Measurements from ENCODE around the gene MYL7. TPM values are rescaled to one million over a fixed set of nuclear protein-coding genes. Genes with fewer than 3 reads are reported as not detected.

MYL7 gene
- total RNA-seq, 1 donor from 2014 or later: 1.6 TPM

GRCh38 chr7:44167920-44168319, 26.8 kb upstream of the MYL7 start:
- Histone ChIP-seq H3K27ac (no peak overlapping the region), H3K27me3 (ENCODE audit: low read depth) (no peaks in the 10 kb centered on the region), H3K4me1 (no peaks in the 10 kb centered on the region), H3K4me3 (no peak overlapping the region), H3K36me3 (no peaks in the 10 kb centered on the region), H3K9me3 (no peaks in the 10 kb centered on the region)
- intact Hi-C loops (cut with DNase I): no loop called here
- DNase-seq (no peak), ATAC-seq (no peak)
- TF ChIP-seq, protein P1, sequence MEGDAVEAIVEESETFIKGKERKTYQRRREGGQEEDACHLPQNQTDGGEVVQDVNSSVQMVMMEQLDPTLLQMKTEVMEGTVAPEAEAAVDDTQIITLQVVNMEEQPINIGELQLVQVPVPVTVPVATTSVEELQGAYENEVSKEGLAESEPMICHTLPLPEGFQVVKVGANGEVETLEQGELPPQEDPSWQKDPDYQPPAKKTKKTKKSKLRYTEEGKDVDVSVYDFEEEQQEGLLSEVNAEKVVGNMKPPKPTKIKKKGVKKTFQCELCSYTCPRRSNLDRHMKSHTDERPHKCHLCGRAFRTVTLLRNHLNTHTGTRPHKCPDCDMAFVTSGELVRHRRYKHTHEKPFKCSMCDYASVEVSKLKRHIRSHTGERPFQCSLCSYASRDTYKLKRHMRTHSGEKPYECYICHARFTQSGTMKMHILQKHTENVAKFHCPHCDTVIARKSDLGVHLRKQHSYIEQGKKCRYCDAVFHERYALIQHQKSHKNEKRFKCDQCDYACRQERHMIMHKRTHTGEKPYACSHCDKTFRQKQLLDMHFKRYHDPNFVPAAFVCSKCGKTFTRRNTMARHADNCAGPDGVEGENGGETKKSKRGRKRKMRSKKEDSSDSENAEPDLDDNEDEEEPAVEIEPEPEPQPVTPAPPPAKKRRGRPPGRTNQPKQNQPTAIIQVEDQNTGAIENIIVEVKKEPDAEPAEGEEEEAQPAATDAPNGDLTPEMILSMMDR (IDR thresholded peaks at IDR 0.05): no peak

DNA sequence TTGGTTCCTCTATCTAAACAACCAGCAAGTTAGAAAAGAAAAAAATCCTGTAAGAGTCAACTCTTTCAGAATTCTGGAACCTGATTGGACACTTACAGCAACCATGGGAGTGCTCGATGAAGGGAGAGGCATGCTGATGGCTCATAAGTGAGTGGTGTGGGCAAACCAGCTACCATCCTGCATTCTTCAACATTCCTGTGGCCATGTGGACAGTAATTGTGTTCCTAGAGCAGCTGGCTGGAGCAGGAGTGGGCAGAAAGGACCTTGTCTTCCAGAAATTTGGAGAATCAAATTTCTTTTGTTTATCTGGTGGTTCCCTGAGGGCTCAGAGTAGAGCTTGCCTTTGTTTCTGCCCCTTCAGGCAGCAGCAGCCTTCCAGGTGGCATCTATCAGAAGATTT, 22.5 kb upstream of the MYL7 start:
- H3K27ac ChIP-seq: no peak overlapping the region
- H3K36me3 ChIP-seq: no peaks in the 10 kb centered on the region
- no peak for DNase-seq
- TF ChIP-seq, protein P1 (IDR thresholded peaks at IDR 0.05): no peak
- no peaks in the 10 kb centered on the region for H3K4me1 ChIP-seq
- H3K4me3 ChIP-seq: no peak overlapping the region
- H3K9me3 ChIP-seq: no peaks in the 10 kb centered on the region
- ATAC-seq: no peak
- intact Hi-C loops (cut with DNase I): no loop called here
- H3K27me3 ChIP-seq (ENCODE audit: low read depth): no peaks in the 10 kb centered on the region

- H3K36me3 ChIP-seq: no peaks in the 10 kb centered on the region
- no peaks in the 10 kb centered on the region for H3K9me3 ChIP-seq
- no peaks in the 10 kb centered on the region for H3K27me3 ChIP-seq (ENCODE audit: low read depth)
- no peak for ATAC-seq
- H3K4me3 ChIP-seq: no peak overlapping the region
- H3K27ac ChIP-seq: no peak overlapping the region
- H3K4me1 ChIP-seq: no peaks in the 10 kb centered on the region
- TF ChIP-seq, protein P1 (IDR thresholded peaks at IDR 0.05): no peak
- intact Hi-C loops (cut with DNase I): no loop called here
- no peak for DNase-seq
Observed at GRCh38 chr7:44162785-44163395, 21.8 kb upstream of the MYL7 start.

DNA sequence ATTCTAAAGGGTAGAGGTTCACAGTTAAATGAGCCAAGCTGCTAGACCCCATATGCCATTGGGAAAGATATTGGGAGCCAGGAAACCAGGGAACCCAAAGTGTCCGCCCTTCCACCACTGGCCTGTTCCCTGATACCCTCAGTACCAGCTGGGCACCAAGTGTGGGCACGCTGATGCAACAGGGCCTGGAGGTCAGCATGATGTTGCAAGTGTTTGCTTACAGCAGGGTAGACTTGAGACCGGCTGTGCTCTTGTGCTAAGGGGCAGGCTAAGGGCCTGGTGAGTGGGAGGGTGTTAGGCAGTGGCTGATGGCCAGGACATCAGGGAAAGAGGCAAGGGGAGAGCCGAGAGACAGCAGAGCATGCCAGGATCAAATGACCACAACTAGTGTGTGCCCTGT, 21.0 kb upstream of the MYL7 start:
- ATAC-seq: peak; percentile 64 to 80
- H3K4me1 ChIP-seq: no peaks in the 10 kb centered on the region
- no peak overlapping the region for H3K27ac ChIP-seq
- H3K9me3 ChIP-seq: no peaks in the 10 kb centered on the region
- intact Hi-C loops (cut with DNase I): no loop called here
- H3K4me3 ChIP-seq: no peak overlapping the region
- TF ChIP-seq, protein P1 (IDR thresholded peaks at IDR 0.05): no peak
- DNase-seq: peak; percentile 70
- no peaks in the 10 kb centered on the region for H3K36me3 ChIP-seq
- H3K27me3 ChIP-seq (ENCODE audit: low read depth): no peaks in the 10 kb centered on the region

- intact Hi-C loops (cut with DNase I): no loop called here
- TF ChIP-seq, protein P1 (IDR thresholded peaks at IDR 0.05): no peak
- H3K4me1 ChIP-seq: no peaks in the 10 kb centered on the region
- no peak overlapping the region for H3K4me3 ChIP-seq
- no peaks in the 10 kb centered on the region for H3K9me3 ChIP-seq
- ATAC-seq (no peak), DNase-seq (no peak)
- H3K36me3 ChIP-seq: no peaks in the 10 kb centered on the region
- no peaks in the 10 kb centered on the region for H3K27me3 ChIP-seq (ENCODE audit: low read depth)
- no peak overlapping the region for H3K27ac ChIP-seq
Observed at GRCh38 chr7:44161371-44161770, 20.2 kb upstream of the MYL7 start.
